Thoracic aorta (tissue), 2 donors: ENCODE results near the gene LRIT1. TPM values are rescaled to one million over a fixed set of nuclear protein-coding genes. Genes with fewer than 3 reads are reported as not detected.

ENCODE experiments used
- ATAC-seq: fragments of 150-250 bp; one replicate; pipeline ENCODE4 v1.8.0; 2017; ENCODE audit warnings: low read depth; ENCODE audit not compliant: insufficient number of reproducible peaks, low FRiP score
- DNase-seq: peaks from one replicate; pipeline ENCODE4 v3.0.0-alpha.2; 2020; ENCODE audit warnings: low spot score
- H3K27ac ChIP-seq, 2 donors: fragments of 200-600 bp; sonication (generic); 1 replicate in 1 of 2; 2 replicates in 1 of 2; pipeline ENCODE4 v1.5.1; 2016; ENCODE audit warnings: mild to moderate bottlenecking in 2 of 2, moderate library complexity in 2 of 2
- H3K27me3 ChIP-seq: fragments of 200-600 bp; sonication (generic); replicated peaks from 2 replicates; pipeline ENCODE4 v1.6.0; 2016; ENCODE audit warnings: mild to moderate bottlenecking; ENCODE audit not compliant: insufficient read depth
- H3K36me3 ChIP-seq: fragments of 200-600 bp; sonication (generic); one replicate; pipeline ENCODE4 v1.5.1; 2016
- H3K4me1 ChIP-seq, 2 donors: fragments of 200-600 bp; sonication (generic); 1 replicate in 1 of 2; 2 replicates in 1 of 2; pipeline versions ENCODE4 v1.5.1 to v1.6.0; 2016; ENCODE audit warnings: low read depth in 2 of 2, mild to moderate bottlenecking in 1 of 2; ENCODE audit not compliant: control insufficient read depth in 1 of 2
- H3K4me3 ChIP-seq: fragments of 200-600 bp; sonication (generic); 2 replicates; pipeline ENCODE4 v1.5.1; 2016; ENCODE audit warnings: mild to moderate bottlenecking
- H3K9me3 ChIP-seq: fragments of 200-600 bp; sonication (generic); 2 replicates; pipeline ENCODE4 v1.5.1; 2016
- total RNA-seq, 2 donors: library from RNA; depleted of rRNA; stranded (reverse); fragments of >200 nt; gene quantifications; one replicate each; pipeline versions ENCODE4 v1.1.0 to v1.2.3, GENCODE V29; 2016
- TF ChIP-seq, protein P1 (sequence below): fragments of 200-600 bp; sonication (generic); IDR thresholded peaks from one replicate; pipeline ENCODE4 v1.5.1; 2019; ENCODE audit warnings: antibody characterized with exemption

Gene LRIT1
- total RNA-seq, 2 donors from 2014 or later, result not detected

DNA sequence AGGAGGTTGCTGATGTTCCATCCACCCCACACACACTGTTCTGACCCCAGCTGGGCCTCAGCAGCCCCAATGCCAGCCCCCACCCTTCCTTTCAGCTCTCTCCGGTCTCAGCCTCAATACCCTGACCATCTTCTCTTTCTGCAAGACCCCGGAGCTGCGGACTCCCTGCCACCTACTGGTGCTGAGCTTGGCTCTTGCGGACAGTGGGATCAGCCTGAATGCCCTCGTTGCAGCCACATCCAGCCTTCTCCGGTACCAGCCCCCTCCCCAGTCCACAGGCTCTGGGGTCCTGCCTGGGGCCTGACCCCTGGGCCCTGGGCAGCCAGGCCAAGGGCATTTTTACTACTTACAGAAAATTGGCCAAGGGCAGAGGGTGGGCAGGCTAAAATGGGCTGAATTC lies 6.2 kb upstream of the LRIT1 start:
- no peak overlapping the region for H3K4me3 ChIP-seq
- H3K27me3 ChIP-seq, result no peaks in the 10 kb centered on the region
- DNase-seq (no peak), ATAC-seq (no peak)
- H3K9me3 ChIP-seq, result no peaks in the 10 kb centered on the region
- TF ChIP-seq, protein P1, sequence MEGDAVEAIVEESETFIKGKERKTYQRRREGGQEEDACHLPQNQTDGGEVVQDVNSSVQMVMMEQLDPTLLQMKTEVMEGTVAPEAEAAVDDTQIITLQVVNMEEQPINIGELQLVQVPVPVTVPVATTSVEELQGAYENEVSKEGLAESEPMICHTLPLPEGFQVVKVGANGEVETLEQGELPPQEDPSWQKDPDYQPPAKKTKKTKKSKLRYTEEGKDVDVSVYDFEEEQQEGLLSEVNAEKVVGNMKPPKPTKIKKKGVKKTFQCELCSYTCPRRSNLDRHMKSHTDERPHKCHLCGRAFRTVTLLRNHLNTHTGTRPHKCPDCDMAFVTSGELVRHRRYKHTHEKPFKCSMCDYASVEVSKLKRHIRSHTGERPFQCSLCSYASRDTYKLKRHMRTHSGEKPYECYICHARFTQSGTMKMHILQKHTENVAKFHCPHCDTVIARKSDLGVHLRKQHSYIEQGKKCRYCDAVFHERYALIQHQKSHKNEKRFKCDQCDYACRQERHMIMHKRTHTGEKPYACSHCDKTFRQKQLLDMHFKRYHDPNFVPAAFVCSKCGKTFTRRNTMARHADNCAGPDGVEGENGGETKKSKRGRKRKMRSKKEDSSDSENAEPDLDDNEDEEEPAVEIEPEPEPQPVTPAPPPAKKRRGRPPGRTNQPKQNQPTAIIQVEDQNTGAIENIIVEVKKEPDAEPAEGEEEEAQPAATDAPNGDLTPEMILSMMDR, result no peak
- no peaks in the 10 kb centered on the region for H3K4me1 ChIP-seq
- H3K27ac ChIP-seq, result no peak overlapping the region
- H3K36me3 ChIP-seq, result no peaks in the 10 kb centered on the region

DNA sequence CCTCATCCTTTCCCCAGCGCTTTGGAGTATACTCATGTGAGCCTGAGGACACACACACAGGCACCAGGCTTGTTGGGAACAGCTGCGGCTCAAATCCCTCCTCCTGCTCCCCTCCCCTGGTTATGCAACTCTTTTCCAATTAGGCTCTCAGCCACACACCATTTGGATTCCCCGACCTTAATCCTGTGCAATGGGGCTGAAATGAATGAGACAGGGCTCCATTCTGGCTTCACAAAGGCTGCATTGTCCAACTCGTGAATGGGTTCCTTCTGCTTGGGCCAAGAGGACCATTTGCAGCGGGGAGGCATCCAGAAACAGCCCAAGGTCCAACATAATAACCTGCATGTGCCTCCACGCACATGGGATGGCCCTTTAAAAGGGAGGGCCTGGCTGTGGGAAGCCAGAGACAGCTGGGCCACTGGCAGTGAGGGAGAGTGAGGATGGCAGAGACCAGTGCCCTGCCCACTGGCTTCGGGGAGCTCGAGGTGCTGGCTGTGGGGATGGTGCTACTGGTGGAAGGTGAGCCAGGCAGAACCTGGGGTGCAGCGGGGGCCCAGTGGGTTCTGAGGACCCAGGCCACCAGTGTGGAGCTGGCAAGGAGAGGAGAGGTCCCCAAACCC lies 3.4 kb upstream of the LRIT1 start, which contains the start of gene RGR:
Gene RGR, plus strand, starts transcription at position 403 of the 620 bp plus-strand sequence. Its CDS starts 38 bp downstream, at position 441.
- ATAC-seq (no peak), DNase-seq (no peak)
- TF ChIP-seq, protein P1, result no peak
- Histone ChIP-seq H3K36me3 (no peaks in the 10 kb centered on the region), H3K27me3 (no peaks in the 10 kb centered on the region), H3K27ac (no peak within 1 kb of the TSS), H3K4me3 (no peak within 1 kb of the TSS), H3K4me1 (no peaks in the 10 kb centered on the region), H3K9me3 (no peaks in the 10 kb centered on the region)

DNA sequence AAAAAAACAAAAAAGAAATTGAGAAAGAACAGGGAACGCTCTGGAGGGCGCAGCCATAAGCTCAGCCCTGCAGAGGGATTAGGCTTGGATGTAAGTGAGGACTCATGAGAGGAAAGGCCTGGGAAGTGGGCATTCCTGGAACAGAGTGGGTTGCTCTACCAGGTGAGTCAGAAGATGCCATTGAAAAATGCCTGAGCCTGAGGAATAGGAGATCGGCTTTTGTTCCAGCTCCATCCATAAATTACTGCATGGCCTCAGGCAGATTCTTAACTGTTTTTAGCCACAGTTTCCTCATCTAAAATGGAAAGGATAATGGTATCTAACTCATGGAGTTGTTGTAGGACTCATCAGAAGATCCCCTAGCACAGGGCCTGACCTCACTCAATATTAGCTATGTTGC lies 2.4 kb upstream of the LRIT1 start:
- Histone ChIP-seq H3K9me3 (no peaks in the 10 kb centered on the region), H3K27me3 (no peaks in the 10 kb centered on the region), H3K4me1 (no peaks in the 10 kb centered on the region), H3K36me3 (no peaks in the 10 kb centered on the region), H3K27ac (no peak overlapping the region), H3K4me3 (no peak overlapping the region)
- ATAC-seq (no peak), DNase-seq (no peak)
- TF ChIP-seq, protein P1, result no peak

DNA sequence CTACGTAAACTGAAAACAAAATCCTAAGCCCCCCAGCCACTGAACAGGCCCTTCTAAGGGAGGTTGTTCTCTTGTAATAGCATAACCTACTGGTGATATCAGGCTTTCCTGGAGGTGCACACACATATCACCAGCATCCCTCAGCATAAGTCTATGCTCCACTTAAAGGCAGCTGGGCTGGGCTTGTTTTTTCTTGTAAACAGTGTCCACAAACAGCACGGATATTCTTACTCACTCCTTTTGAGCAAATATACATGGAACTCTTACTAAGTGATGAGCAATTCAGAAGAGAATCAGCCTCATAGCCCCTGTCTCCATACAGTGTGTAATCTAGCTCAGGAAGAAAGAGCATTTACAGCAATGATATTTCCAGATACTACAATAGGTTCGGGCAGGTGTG lies 2.4 kb downstream of the LRIT1 start:
- Histone ChIP-seq H3K27me3 (no peaks in the 10 kb centered on the region), H3K36me3 (no peaks in the 10 kb centered on the region), H3K4me3 (no peak overlapping the region), H3K9me3 (no peaks in the 10 kb centered on the region), H3K27ac (no peak overlapping the region), H3K4me1 (no peaks in the 10 kb centered on the region)
- DNase-seq (no peak), ATAC-seq (no peak)
- TF ChIP-seq, protein P1, result no peak

DNA sequence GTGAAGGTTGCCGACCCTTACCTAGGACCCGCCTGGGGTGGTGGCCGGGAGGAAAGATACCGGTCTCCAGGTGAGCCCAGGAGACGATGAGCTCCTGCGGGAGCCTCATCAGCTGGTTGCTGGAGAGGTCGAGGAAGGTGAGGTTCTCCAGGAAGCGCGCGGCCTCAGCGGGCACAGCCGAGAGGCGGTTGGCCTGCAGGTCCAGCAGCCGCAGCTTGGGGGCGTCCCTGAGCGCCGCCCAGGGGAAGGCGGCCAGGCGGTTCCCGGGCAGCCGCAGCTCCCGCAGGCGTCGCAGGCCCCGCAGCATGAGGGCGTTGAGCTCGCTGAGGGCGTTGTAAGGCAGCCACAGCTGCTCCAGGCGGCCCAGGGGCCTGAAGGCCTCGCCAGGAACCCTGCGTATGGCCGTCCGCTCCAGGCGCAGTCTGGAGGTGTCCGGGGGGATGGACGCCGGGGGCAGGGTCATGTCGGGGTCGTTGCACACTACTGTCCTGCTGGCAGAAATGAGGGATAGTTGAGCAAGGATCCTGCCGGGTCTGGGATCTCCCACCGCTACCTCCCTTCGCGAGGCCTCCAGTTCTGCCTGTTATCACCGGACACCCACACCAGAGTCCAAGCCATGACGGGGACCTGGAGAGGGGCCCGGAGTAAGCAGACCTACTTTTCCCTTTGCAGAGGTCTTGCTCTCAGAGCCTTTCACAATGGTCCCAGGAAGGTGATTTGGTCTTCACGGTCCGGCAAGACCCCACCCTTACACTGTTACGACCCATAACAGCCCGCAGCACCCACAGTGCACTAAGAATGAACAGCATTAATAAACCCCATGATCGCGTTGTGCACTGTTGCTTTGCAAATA lies 3.9 kb downstream of the LRIT1 start:
- no peak overlapping the region for H3K27ac ChIP-seq
- DNase-seq (no peak), ATAC-seq (no peak)
- no peaks in the 10 kb centered on the region for H3K36me3 ChIP-seq
- H3K9me3 ChIP-seq, result no peaks in the 10 kb centered on the region
- H3K4me3 ChIP-seq, result no peak overlapping the region
- no peaks in the 10 kb centered on the region for H3K27me3 ChIP-seq
- TF ChIP-seq, protein P1, result no peak
- no peaks in the 10 kb centered on the region for H3K4me1 ChIP-seq
